ENCODE measurements around the gene BCL3.

BCL3 gene

GRCh38 chr19:44800461-44800860 lies 52.0 kb downstream of the BCL3 start (continued):
- no peak for TF ChIP-seq ZNF169 (tag by site-specific recombination; IDR thresholded peaks at IDR 0.05)
- TF ChIP-seq, protein P1, sequence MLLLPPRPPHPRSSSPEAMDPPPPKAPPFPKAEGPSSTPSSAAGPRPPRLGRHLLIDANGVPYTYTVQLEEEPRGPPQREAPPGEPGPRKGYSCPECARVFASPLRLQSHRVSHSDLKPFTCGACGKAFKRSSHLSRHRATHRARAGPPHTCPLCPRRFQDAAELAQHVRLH (tag by site-specific recombination; IDR thresholded peaks at IDR 0.05): no peak
- no peak for TF ChIP-seq ZBTB7A (tag by site-specific recombination; IDR thresholded peaks at IDR 0.05; ENCODE audit: low read depth)
- no peak for TF ChIP-seq ZNF341 (tag by site-specific recombination; IDR thresholded peaks at IDR 0.05; ENCODE audit: low read depth)
- TF ChIP-seq, protein P2, sequence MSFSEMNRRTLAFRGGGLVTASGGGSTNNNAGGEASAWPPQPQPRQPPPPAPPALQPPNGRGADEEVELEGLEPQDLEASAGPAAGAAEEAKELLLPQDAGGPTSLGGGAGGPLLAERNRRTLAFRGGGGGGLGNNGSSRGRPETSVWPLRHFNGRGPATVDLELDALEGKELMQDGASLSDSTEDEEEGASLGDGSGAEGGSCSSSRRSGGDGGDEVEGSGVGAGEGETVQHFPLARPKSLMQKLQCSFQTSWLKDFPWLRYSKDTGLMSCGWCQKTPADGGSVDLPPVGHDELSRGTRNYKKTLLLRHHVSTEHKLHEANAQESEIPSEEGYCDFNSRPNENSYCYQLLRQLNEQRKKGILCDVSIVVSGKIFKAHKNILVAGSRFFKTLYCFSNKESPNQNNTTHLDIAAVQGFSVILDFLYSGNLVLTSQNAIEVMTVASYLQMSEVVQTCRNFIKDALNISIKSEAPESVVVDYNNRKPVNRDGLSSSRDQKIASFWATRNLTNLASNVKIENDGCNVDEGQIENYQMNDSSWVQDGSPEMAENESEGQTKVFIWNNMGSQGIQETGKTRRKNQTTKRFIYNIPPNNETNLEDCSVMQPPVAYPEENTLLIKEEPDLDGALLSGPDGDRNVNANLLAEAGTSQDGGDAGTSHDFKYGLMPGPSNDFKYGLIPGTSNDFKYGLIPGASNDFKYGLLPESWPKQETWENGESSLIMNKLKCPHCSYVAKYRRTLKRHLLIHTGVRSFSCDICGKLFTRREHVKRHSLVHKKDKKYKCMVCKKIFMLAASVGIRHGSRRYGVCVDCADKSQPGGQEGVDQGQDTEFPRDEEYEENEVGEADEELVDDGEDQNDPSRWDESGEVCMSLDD (tag by site-specific recombination; IDR thresholded peaks at IDR 0.05): 0 out of 2 replicates have a peak, but pooled peaks have one; percentile 18
- TF ChIP-seq ZFP41 (tag by site-specific recombination; IDR thresholded peaks at IDR 0.05; ENCODE audit: borderline replicate concordance): no peak
- TF ChIP-seq ZNF324 (tag by site-specific recombination; IDR thresholded peaks at IDR 0.05): no peak
- no peak for TF ChIP-seq ZNF488 (tag by site-specific recombination; IDR thresholded peaks at IDR 0.05)
- TF ChIP-seq BCL11B (tag by site-specific recombination; IDR thresholded peaks at IDR 0.05; ENCODE audit: low read depth): 0 out of 2 replicates have a peak, but pooled peaks have one; percentile 24
- no peak for TF ChIP-seq ZNF791 (tag by site-specific recombination; IDR thresholded peaks at IDR 0.05)
- TF ChIP-seq ATF2 (tag by site-specific recombination; IDR thresholded peaks at IDR 0.05; ENCODE audit: low read depth): no peak
- no peak for TF ChIP-seq ZNF302 (tag by site-specific recombination; IDR thresholded peaks at IDR 0.05; ENCODE audit: low read depth)
- TF ChIP-seq INSM2 (tag by site-specific recombination; IDR thresholded peaks at IDR 0.05): no peak
- TF ChIP-seq, protein P3, sequence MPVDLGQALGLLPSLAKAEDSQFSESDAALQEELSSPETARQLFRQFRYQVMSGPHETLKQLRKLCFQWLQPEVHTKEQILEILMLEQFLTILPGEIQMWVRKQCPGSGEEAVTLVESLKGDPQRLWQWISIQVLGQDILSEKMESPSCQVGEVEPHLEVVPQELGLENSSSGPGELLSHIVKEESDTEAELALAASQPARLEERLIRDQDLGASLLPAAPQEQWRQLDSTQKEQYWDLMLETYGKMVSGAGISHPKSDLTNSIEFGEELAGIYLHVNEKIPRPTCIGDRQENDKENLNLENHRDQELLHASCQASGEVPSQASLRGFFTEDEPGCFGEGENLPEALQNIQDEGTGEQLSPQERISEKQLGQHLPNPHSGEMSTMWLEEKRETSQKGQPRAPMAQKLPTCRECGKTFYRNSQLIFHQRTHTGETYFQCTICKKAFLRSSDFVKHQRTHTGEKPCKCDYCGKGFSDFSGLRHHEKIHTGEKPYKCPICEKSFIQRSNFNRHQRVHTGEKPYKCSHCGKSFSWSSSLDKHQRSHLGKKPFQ (tag by site-specific recombination; IDR thresholded peaks at IDR 0.05): no peak
- no peak for TF ChIP-seq ZNF37A (tag by site-specific recombination; IDR thresholded peaks at IDR 0.05)
- no peak for TF ChIP-seq ZNF514 (tag by site-specific recombination; IDR thresholded peaks at IDR 0.05)
- TF ChIP-seq ZNF621 (tag by site-specific recombination; IDR thresholded peaks at IDR 0.05): no peak
- no peak for TF ChIP-seq ZBTB1 (tag by site-specific recombination; IDR thresholded peaks at IDR 0.05)
- TF ChIP-seq ZNF645 (tag by site-specific recombination; IDR thresholded peaks at IDR 0.05): no peak
- TF ChIP-seq ZNF24 (tag by site-specific recombination; IDR thresholded peaks at IDR 0.05): no peak
- no peak for TF ChIP-seq ZNF677 (tag by site-specific recombination; IDR thresholded peaks at IDR 0.05)
- TF ChIP-seq ZNF530 (tag by site-specific recombination; IDR thresholded peaks at IDR 0.05; ENCODE audit: low read depth): no peak
- TF ChIP-seq GFI1B (tag by site-specific recombination; IDR thresholded peaks at IDR 0.05): no peak
- TF ChIP-seq KLF17 (tag by site-specific recombination; IDR thresholded peaks at IDR 0.05): no peak
- TF ChIP-seq ZNF776 (tag by site-specific recombination; IDR thresholded peaks at IDR 0.05; ENCODE audit: borderline replicate concordance): no peak
- TF ChIP-seq ZNF585B (tag by site-specific recombination; IDR thresholded peaks at IDR 0.05): no peak
- TF ChIP-seq ZNF248 (tag by site-specific recombination; IDR thresholded peaks at IDR 0.05): no peak
- no peak for TF ChIP-seq SALL2 (tag by site-specific recombination; IDR thresholded peaks at IDR 0.05; ENCODE audit: borderline replicate concordance)
- TF ChIP-seq ZNF624 (tag by site-specific recombination; IDR thresholded peaks at IDR 0.05): no peak
- TF ChIP-seq MEIS1 (CRISPR knock-in tag; IDR thresholded peaks at IDR 0.05; ENCODE audit: borderline replicate concordance): no peak
- no peak for TF ChIP-seq ZNF555 (tag by site-specific recombination; conservative IDR thresholded peaks at IDR 0.05)
- TF ChIP-seq HOXC10 (CRISPR knock-in tag; IDR thresholded peaks at IDR 0.05): no peak
